ENCODE results near the gene HSBP1L1. TPM values are rescaled to one million over a fixed set of nuclear protein-coding genes. Genes with fewer than 3 reads are reported as not detected.
"Not testable (repeated sequence)": the region's sequence is repeated elsewhere in the genome, so short reads cannot be mapped to it uniquely, and the experiment has no call there.

Gene HSBP1L1
- polyA plus RNA-seq, 2 donors: 26.0 to 96.9 TPM

GRCh38 chr18:79956276-79956675 is 8.2 kb upstream of the HSBP1L1 start:
- H3K9me3 ChIP-seq (ENCODE audit: control insufficient read depth in 2 of 2, insufficient read depth in 1 of 2, low read depth in 1 of 2, low read length in 1 of 2): no peaks in the 10 kb centered on the region
- no peak overlapping the region for H3K27ac ChIP-seq (ENCODE audit: low read depth in 2 of 2, low read length in 1 of 2)
- no peaks in the 10 kb centered on the region for H3K36me3 ChIP-seq (ENCODE audit: control insufficient read depth in 2 of 2, insufficient read depth in 2 of 2, low read length in 1 of 2)
- 68 to 69% methylated on average over 2 of the region's 2 CpGs for WGBS, 2 donors
- no peaks in the 10 kb centered on the region for H3K27me3 ChIP-seq (ENCODE audit: control insufficient read depth in 1 of 2, insufficient read depth in 2 of 2, low read length in 2 of 2)
- H3K4me1 ChIP-seq (ENCODE audit: control insufficient read depth in 2 of 2, insufficient read depth in 2 of 2, low read length in 1 of 2): peaks cover 0 to 4% of the 10 kb centered on the region in 2 donors
- H3K4me3 ChIP-seq (ENCODE audit: low read depth in 1 of 2, low read length in 2 of 2): no peak overlapping the region

- no peaks in the 10 kb centered on the region for H3K9me3 ChIP-seq (ENCODE audit: control insufficient read depth in 2 of 2, insufficient read depth in 1 of 2, low read depth in 1 of 2, low read length in 1 of 2)
- H3K27me3 ChIP-seq (ENCODE audit: control insufficient read depth in 1 of 2, insufficient read depth in 2 of 2, low read length in 2 of 2): no peaks in the 10 kb centered on the region
- 96 to 97% methylated on average over 2 of the region's 2 CpGs for WGBS, 2 donors
- H3K4me1 ChIP-seq (ENCODE audit: control insufficient read depth in 2 of 2, insufficient read depth in 2 of 2, low read length in 1 of 2): peaks cover 2 to 26% of the 10 kb centered on the region in 2 donors
- H3K36me3 ChIP-seq (ENCODE audit: control insufficient read depth in 2 of 2, insufficient read depth in 2 of 2, low read length in 1 of 2): no peaks in the 10 kb centered on the region
- H3K4me3 ChIP-seq (ENCODE audit: low read depth in 1 of 2, low read length in 2 of 2): no peak overlapping the region
- H3K27ac ChIP-seq (ENCODE audit: low read depth in 2 of 2, low read length in 1 of 2): no peak overlapping the region
Measured at GRCh38 chr18:79958981-79959380, 5.5 kb upstream of the HSBP1L1 start.

- H3K4me1 ChIP-seq (ENCODE audit: control insufficient read depth in 2 of 2, insufficient read depth in 2 of 2, low read length in 1 of 2): peaks cover 2 to 26% of the 10 kb centered on the region in 2 donors
- not testable (repeated sequence) for H3K36me3 ChIP-seq (ENCODE audit: control insufficient read depth in 2 of 2, insufficient read depth in 2 of 2, low read length in 1 of 2); H3K4me3 ChIP-seq (ENCODE audit: low read depth in 1 of 2, low read length in 2 of 2); H3K9me3 ChIP-seq (ENCODE audit: control insufficient read depth in 2 of 2, insufficient read depth in 1 of 2, low read depth in 1 of 2, low read length in 1 of 2); H3K27me3 ChIP-seq (ENCODE audit: control insufficient read depth in 1 of 2, insufficient read depth in 2 of 2, low read length in 2 of 2)
- peak overlapping the region in 1 of 2 donors; percentile 54 for H3K27ac ChIP-seq (ENCODE audit: low read depth in 2 of 2, low read length in 1 of 2)
- WGBS, 2 donors: 20 to 28% methylated on average over 12 of the region's 12 CpGs
Measured at GRCh38 chr18:79960161-79960801, 4.2 kb upstream of the HSBP1L1 start.

GRCh38 chr18:79960921-79961526 is 3.4 kb upstream of the HSBP1L1 start:
- Histone ChIP-seq H3K9me3 (ENCODE audit: control insufficient read depth in 2 of 2, insufficient read depth in 1 of 2, low read depth in 1 of 2, low read length in 1 of 2) (no peaks in the 10 kb centered on the region), H3K4me1 (ENCODE audit: control insufficient read depth in 2 of 2, insufficient read depth in 2 of 2, low read length in 1 of 2) (peaks cover 2 to 29% of the 10 kb centered on the region in 2 donors), H3K27ac (ENCODE audit: low read depth in 2 of 2, low read length in 1 of 2) (peak overlapping the region; percentile 78 to 89), H3K36me3 (ENCODE audit: control insufficient read depth in 2 of 2, insufficient read depth in 2 of 2, low read length in 1 of 2) (no peaks in the 10 kb centered on the region), H3K4me3 (ENCODE audit: low read depth in 1 of 2, low read length in 2 of 2) (peak overlapping the region; percentile 5 to 25), H3K27me3 (ENCODE audit: control insufficient read depth in 1 of 2, insufficient read depth in 2 of 2, low read length in 2 of 2) (no peaks in the 10 kb centered on the region)
- WGBS, 2 donors: 84 to 85% methylated on average over 16 of the region's 16 CpGs

GRCh38 chr18:79961527-79962291 is 2.7 kb upstream of the HSBP1L1 start:
- Histone ChIP-seq H3K4me1 (ENCODE audit: control insufficient read depth in 2 of 2, insufficient read depth in 2 of 2, low read length in 1 of 2) (peaks cover 2 to 29% of the 10 kb centered on the region in 2 donors), H3K9me3 (ENCODE audit: control insufficient read depth in 2 of 2, insufficient read depth in 1 of 2, low read depth in 1 of 2, low read length in 1 of 2) (no peaks in the 10 kb centered on the region), H3K4me3 (ENCODE audit: low read depth in 1 of 2, low read length in 2 of 2) (peak overlapping the region; percentile 5 to 25), H3K36me3 (ENCODE audit: control insufficient read depth in 2 of 2, insufficient read depth in 2 of 2, low read length in 1 of 2) (no peaks in the 10 kb centered on the region), H3K27ac (ENCODE audit: low read depth in 2 of 2, low read length in 1 of 2) (peak overlapping the region; percentile 78 to 89), H3K27me3 (ENCODE audit: control insufficient read depth in 1 of 2, insufficient read depth in 2 of 2, low read length in 2 of 2) (no peaks in the 10 kb centered on the region)
- 58 to 71% methylated on average over 29 of the region's 29 CpGs for WGBS, 2 donors

GRCh38 chr18:79962311-79962710 is 2.1 kb upstream of the HSBP1L1 start:
- WGBS, 2 donors: 47 to 53% methylated on average over 10 of the region's 10 CpGs

GRCh38 chr18:79962835-79963657 is 1.4 kb upstream of the HSBP1L1 start:
- WGBS, 2 donors: 76 to 83% methylated on average over 30 of the region's 30 CpGs
- Histone ChIP-seq H3K27me3 (ENCODE audit: control insufficient read depth in 1 of 2, insufficient read depth in 2 of 2, low read length in 2 of 2) (no peaks in the 10 kb centered on the region), H3K4me1 (ENCODE audit: control insufficient read depth in 2 of 2, insufficient read depth in 2 of 2, low read length in 1 of 2) (peaks cover 2 to 29% of the 10 kb centered on the region in 2 donors), H3K4me3 (ENCODE audit: low read depth in 1 of 2, low read length in 2 of 2) (no peak overlapping the region), H3K36me3 (ENCODE audit: control insufficient read depth in 2 of 2, insufficient read depth in 2 of 2, low read length in 1 of 2) (no peaks in the 10 kb centered on the region), H3K9me3 (ENCODE audit: control insufficient read depth in 2 of 2, insufficient read depth in 1 of 2, low read depth in 1 of 2, low read length in 1 of 2) (no peaks in the 10 kb centered on the region), H3K27ac (ENCODE audit: low read depth in 2 of 2, low read length in 1 of 2) (peak overlapping the region; percentile 31 to 53)

More at GRCh38 chr18:79962311-79962710, 2.1 kb upstream of the HSBP1L1 start:
- Histone ChIP-seq H3K4me1 (ENCODE audit: control insufficient read depth in 2 of 2, insufficient read depth in 2 of 2, low read length in 1 of 2) (peaks cover 2 to 29% of the 10 kb centered on the region in 2 donors), H3K4me3 (ENCODE audit: low read depth in 1 of 2, low read length in 2 of 2) (no peak overlapping the region), H3K36me3 (ENCODE audit: control insufficient read depth in 2 of 2, insufficient read depth in 2 of 2, low read length in 1 of 2) (no peaks in the 10 kb centered on the region), H3K27me3 (ENCODE audit: control insufficient read depth in 1 of 2, insufficient read depth in 2 of 2, low read length in 2 of 2) (no peaks in the 10 kb centered on the region), H3K9me3 (ENCODE audit: control insufficient read depth in 2 of 2, insufficient read depth in 1 of 2, low read depth in 1 of 2, low read length in 1 of 2) (no peaks in the 10 kb centered on the region), H3K27ac (ENCODE audit: low read depth in 2 of 2, low read length in 1 of 2) (peak overlapping the region; percentile 78 to 89)

- Histone ChIP-seq H3K9me3 (ENCODE audit: control insufficient read depth in 2 of 2, insufficient read depth in 1 of 2, low read depth in 1 of 2, low read length in 1 of 2) (no peaks in the 10 kb centered on the region), H3K27ac (ENCODE audit: low read depth in 2 of 2, low read length in 1 of 2) (peak overlapping the region; percentile 47 to 78), H3K4me3 (ENCODE audit: low read depth in 1 of 2, low read length in 2 of 2) (peak overlapping the region; percentile 70 to 82), H3K36me3 (ENCODE audit: control insufficient read depth in 2 of 2, insufficient read depth in 2 of 2, low read length in 1 of 2) (no peaks in the 10 kb centered on the region), H3K27me3 (ENCODE audit: control insufficient read depth in 1 of 2, insufficient read depth in 2 of 2, low read length in 2 of 2) (no peaks in the 10 kb centered on the region), H3K4me1 (ENCODE audit: control insufficient read depth in 2 of 2, insufficient read depth in 2 of 2, low read length in 1 of 2) (peaks cover 2 to 29% of the 10 kb centered on the region in 2 donors)
- 79 to 80% methylated on average over 30 of the region's 30 CpGs for WGBS, 2 donors
Measured at GRCh38 chr18:79963658-79964329, 649 bp upstream of the HSBP1L1 start.
